Measurements from ENCODE around the gene HSD17B14. TPM values are rescaled to one million over a fixed set of nuclear protein-coding genes. Genes with fewer than 3 reads are reported as not detected.

HSD17B14 gene
- total and polyA plus RNA-seq, 2 of the 13 experiments (the other 11 are each of a cell fraction or from before 2014, with no cell fraction given), result 0.58 to 1.2 TPM

GRCh38 chr19:48806818-48807589 is 29.3 kb downstream of the HSD17B14 start (continued):
- peak; percentile 80; the same call in 1 of the 2 replicates for TF ChIP-seq ZNF281 (CRISPR knock-in tag; IDR thresholded peaks at IDR 0.05; ENCODE audit: borderline replicate concordance)
- peak; percentile 54 for TF ChIP-seq ASH2L (IDR thresholded peaks at IDR 0.05; ENCODE audit: insufficient read length, low read depth, low read length)
- TF ChIP-seq FOXP1 (IDR thresholded peaks at IDR 0.05), result no peak
- TF ChIP-seq FOXP1 (CRISPR knock-in tag; IDR thresholded peaks at IDR 0.05), result 0 out of 2 replicates have a peak, but pooled peaks have one; percentile 18
- no peak for TF ChIP-seq NR1H2 (CRISPR knock-in tag; IDR thresholded peaks at IDR 0.05; ENCODE audit: borderline replicate concordance, low read depth)
- TF ChIP-seq HOXD1 (CRISPR knock-in tag; IDR thresholded peaks at IDR 0.05), result 0 out of 2 replicates have a peak, but pooled peaks have one; percentile 29
- TF ChIP-seq GMEB1 (CRISPR knock-in tag; IDR thresholded peaks at IDR 0.05; ENCODE audit: borderline replicate concordance), result peak; percentile 42; the same call in 1 of the 2 replicates
- TF ChIP-seq RXRB (CRISPR knock-in tag; IDR thresholded peaks at IDR 0.05; ENCODE audit: borderline replicate concordance), result peak; percentile 65
- 0 out of 2 replicates have a peak, but pooled peaks have one; percentile 62 for TF ChIP-seq ZBTB7A (CRISPR knock-in tag; IDR thresholded peaks at IDR 0.05)
- TF ChIP-seq SP5 (CRISPR knock-in tag; IDR thresholded peaks at IDR 0.05; ENCODE audit: borderline replicate concordance, low read depth), result peak; percentile 67
- TF ChIP-seq ZNF562 (CRISPR knock-in tag; IDR thresholded peaks at IDR 0.05; ENCODE audit: borderline replicate concordance), result no peak
- TF ChIP-seq RNF219 (CRISPR knock-in tag; IDR thresholded peaks at IDR 0.05), result no peak
- 0 out of 2 replicates have a peak, but pooled peaks have one; percentile 54 for TF ChIP-seq CENPT (CRISPR knock-in tag; IDR thresholded peaks at IDR 0.05; ENCODE audit: low read depth)
- no peak for TF ChIP-seq HMGA1 (CRISPR knock-in tag; conservative IDR thresholded peaks at IDR 0.05)
- TF ChIP-seq PBX2 (CRISPR knock-in tag; IDR thresholded peaks at IDR 0.05), result no peak
- no peak for TF ChIP-seq SNAPC5 (CRISPR knock-in tag; IDR thresholded peaks at IDR 0.05; ENCODE audit: borderline replicate concordance)
- TF ChIP-seq GABPA (IDR thresholded peaks at IDR 0.05; ENCODE audit: low read depth, low read length), result no peak
- no peak for TF ChIP-seq GABPA (CRISPR knock-in tag; IDR thresholded peaks at IDR 0.05; ENCODE audit: low read depth)
- no peak for TF ChIP-seq GPBP1L1 (CRISPR knock-in tag; IDR thresholded peaks at IDR 0.05)

Data from HepG2 (cell line).